Measurements from ENCODE around the gene SLC15A4. TPM values are rescaled to one million over a fixed set of nuclear protein-coding genes. Genes with fewer than 3 reads are reported as not detected.
A peak's percentile ranks its signal among the peaks of the same experiment; 100 is the strongest.

The SLC15A4 gene
- polyA plus RNA-seq, 2 donors: 7.3 to 9.4 TPM

GRCh38 chr12:128815779-128816642 lies 7.7 kb downstream of the SLC15A4 start:
- 80 to 91% methylated on average over 7 of the region's 7 CpGs for WGBS, 2 donors
- Histone ChIP-seq H3K4me3 (ENCODE audit: low read depth in 1 of 2, low read length in 2 of 2) (no peak overlapping the region), H3K27me3 (ENCODE audit: control insufficient read depth in 1 of 2, insufficient read depth in 2 of 2, low read length in 2 of 2) (no peaks in the 10 kb centered on the region), H3K27ac (ENCODE audit: low read depth in 2 of 2, low read length in 1 of 2) (no peak overlapping the region), H3K9me3 (ENCODE audit: control insufficient read depth in 2 of 2, insufficient read depth in 1 of 2, low read depth in 1 of 2, low read length in 1 of 2) (no peaks in the 10 kb centered on the region), H3K4me1 (ENCODE audit: control insufficient read depth in 2 of 2, insufficient read depth in 2 of 2, low read length in 1 of 2) (peaks cover 0 to 5% of the 10 kb centered on the region in 2 donors), H3K36me3 (ENCODE audit: control insufficient read depth in 2 of 2, insufficient read depth in 2 of 2, low read length in 1 of 2) (peaks cover 3% of the 10 kb centered on the region in 2 donors)

- Histone ChIP-seq H3K27me3 (ENCODE audit: control insufficient read depth in 1 of 2, insufficient read depth in 2 of 2, low read length in 2 of 2) (no peaks in the 10 kb centered on the region), H3K4me1 (ENCODE audit: control insufficient read depth in 2 of 2, insufficient read depth in 2 of 2, low read length in 1 of 2) (peaks cover 0 to 3% of the 10 kb centered on the region in 2 donors), H3K9me3 (ENCODE audit: control insufficient read depth in 2 of 2, insufficient read depth in 1 of 2, low read depth in 1 of 2, low read length in 1 of 2) (no peaks in the 10 kb centered on the region), H3K4me3 (ENCODE audit: low read depth in 1 of 2, low read length in 2 of 2) (no peak overlapping the region), H3K36me3 (ENCODE audit: control insufficient read depth in 2 of 2, insufficient read depth in 2 of 2, low read length in 1 of 2) (peaks cover 3 to 9% of the 10 kb centered on the region in 2 donors), H3K27ac (ENCODE audit: low read depth in 2 of 2, low read length in 1 of 2) (no peak overlapping the region)
- 92 to 94% methylated on average over 25 of the region's 25 CpGs for WGBS, 2 donors
Observed at GRCh38 chr12:128814411-128815261, 9.1 kb downstream of the SLC15A4 start.

GRCh38 chr12:128813883-128814282 lies 9.9 kb downstream of the SLC15A4 start:
- H3K36me3 ChIP-seq (ENCODE audit: control insufficient read depth in 2 of 2, insufficient read depth in 2 of 2, low read length in 1 of 2): peaks cover 3 to 9% of the 10 kb centered on the region in 2 donors
- H3K9me3 ChIP-seq (ENCODE audit: control insufficient read depth in 2 of 2, insufficient read depth in 1 of 2, low read depth in 1 of 2, low read length in 1 of 2): no peaks in the 10 kb centered on the region
- H3K4me3 ChIP-seq (ENCODE audit: low read depth in 1 of 2, low read length in 2 of 2): no peak overlapping the region
- no peaks in the 10 kb centered on the region for H3K27me3 ChIP-seq (ENCODE audit: control insufficient read depth in 1 of 2, insufficient read depth in 2 of 2, low read length in 2 of 2)
- no peak overlapping the region for H3K27ac ChIP-seq (ENCODE audit: low read depth in 2 of 2, low read length in 1 of 2)
- WGBS, 2 donors: 74 to 77% methylated on average over 10 of the region's 10 CpGs
- H3K4me1 ChIP-seq (ENCODE audit: control insufficient read depth in 2 of 2, insufficient read depth in 2 of 2, low read length in 1 of 2): peaks cover 0 to 3% of the 10 kb centered on the region in 2 donors

GRCh38 chr12:128813392-128813791 lies 10.4 kb downstream of the SLC15A4 start:
- 88 to 95% methylated on average over 10 of the region's 10 CpGs for WGBS, 2 donors
- no peaks in the 10 kb centered on the region for H3K9me3 ChIP-seq (ENCODE audit: control insufficient read depth in 2 of 2, insufficient read depth in 1 of 2, low read depth in 1 of 2, low read length in 1 of 2)
- no peaks in the 10 kb centered on the region for H3K27me3 ChIP-seq (ENCODE audit: control insufficient read depth in 1 of 2, insufficient read depth in 2 of 2, low read length in 2 of 2)
- no peak overlapping the region for H3K4me3 ChIP-seq (ENCODE audit: low read depth in 1 of 2, low read length in 2 of 2)
- H3K4me1 ChIP-seq (ENCODE audit: control insufficient read depth in 2 of 2, insufficient read depth in 2 of 2, low read length in 1 of 2): peaks cover 0 to 3% of the 10 kb centered on the region in 2 donors
- H3K27ac ChIP-seq (ENCODE audit: low read depth in 2 of 2, low read length in 1 of 2): no peak overlapping the region
- H3K36me3 ChIP-seq (ENCODE audit: control insufficient read depth in 2 of 2, insufficient read depth in 2 of 2, low read length in 1 of 2): peaks cover 6 to 9% of the 10 kb centered on the region in 2 donors

- H3K36me3 ChIP-seq (ENCODE audit: control insufficient read depth in 2 of 2, insufficient read depth in 2 of 2, low read length in 1 of 2): peaks cover 11 to 12% of the 10 kb centered on the region in 2 donors
- 85% methylated on average over 9 of the region's 9 CpGs for WGBS, 2 donors
- no peaks in the 10 kb centered on the region for H3K27me3 ChIP-seq (ENCODE audit: control insufficient read depth in 1 of 2, insufficient read depth in 2 of 2, low read length in 2 of 2)
- H3K9me3 ChIP-seq (ENCODE audit: control insufficient read depth in 2 of 2, insufficient read depth in 1 of 2, low read depth in 1 of 2, low read length in 1 of 2): no peaks in the 10 kb centered on the region
- H3K4me3 ChIP-seq (ENCODE audit: low read depth in 1 of 2, low read length in 2 of 2): no peak overlapping the region
- H3K27ac ChIP-seq (ENCODE audit: low read depth in 2 of 2, low read length in 1 of 2): no peak overlapping the region
- H3K4me1 ChIP-seq (ENCODE audit: control insufficient read depth in 2 of 2, insufficient read depth in 2 of 2, low read length in 1 of 2): peaks cover 0 to 3% of the 10 kb centered on the region in 2 donors
Observed at GRCh38 chr12:128811806-128812205, 12.0 kb downstream of the SLC15A4 start.

- Histone ChIP-seq H3K27me3 (ENCODE audit: control insufficient read depth in 1 of 2, insufficient read depth in 2 of 2, low read length in 2 of 2) (no peaks in the 10 kb centered on the region), H3K4me3 (ENCODE audit: low read depth in 1 of 2, low read length in 2 of 2) (no peak overlapping the region), H3K36me3 (ENCODE audit: control insufficient read depth in 2 of 2, insufficient read depth in 2 of 2, low read length in 1 of 2) (peaks cover 11 to 12% of the 10 kb centered on the region in 2 donors), H3K9me3 (ENCODE audit: control insufficient read depth in 2 of 2, insufficient read depth in 1 of 2, low read depth in 1 of 2, low read length in 1 of 2) (no peaks in the 10 kb centered on the region), H3K27ac (ENCODE audit: low read depth in 2 of 2, low read length in 1 of 2) (peak overlapping the region in 1 of 2 donors; percentile 55), H3K4me1 (ENCODE audit: control insufficient read depth in 2 of 2, insufficient read depth in 2 of 2, low read length in 1 of 2) (peaks cover 0 to 3% of the 10 kb centered on the region in 2 donors)
- WGBS, 2 donors: 58 to 66% methylated on average over 14 of the region's 14 CpGs
Observed at GRCh38 chr12:128810182-128811127, 13.3 kb downstream of the SLC15A4 start.

- H3K36me3 ChIP-seq (ENCODE audit: control insufficient read depth in 2 of 2, insufficient read depth in 2 of 2, low read length in 1 of 2): peaks cover 11 to 12% of the 10 kb centered on the region in 2 donors
- WGBS, 2 donors: 89 to 92% methylated on average over 12 of the region's 12 CpGs
Observed at GRCh38 chr12:128808651-128809050, 15.1 kb downstream of the SLC15A4 start.

GRCh38 chr12:128807161-128807724 lies 16.5 kb downstream of the SLC15A4 start:
- Histone ChIP-seq H3K4me1 (ENCODE audit: control insufficient read depth in 2 of 2, insufficient read depth in 2 of 2, low read length in 1 of 2) (peaks cover 0 to 3% of the 10 kb centered on the region in 2 donors), H3K4me3 (ENCODE audit: low read depth in 1 of 2, low read length in 2 of 2) (no peak overlapping the region), H3K27ac (ENCODE audit: low read depth in 2 of 2, low read length in 1 of 2) (no peak overlapping the region), H3K9me3 (ENCODE audit: control insufficient read depth in 2 of 2, insufficient read depth in 1 of 2, low read depth in 1 of 2, low read length in 1 of 2) (no peaks in the 10 kb centered on the region), H3K27me3 (ENCODE audit: control insufficient read depth in 1 of 2, insufficient read depth in 2 of 2, low read length in 2 of 2) (no peaks in the 10 kb centered on the region), H3K36me3 (ENCODE audit: control insufficient read depth in 2 of 2, insufficient read depth in 2 of 2, low read length in 1 of 2) (peaks cover 8 to 9% of the 10 kb centered on the region in 2 donors)
- 92 to 93% methylated on average over 14 of the region's 14 CpGs for WGBS, 2 donors

More at GRCh38 chr12:128808651-128809050, 15.1 kb downstream of the SLC15A4 start:
- Histone ChIP-seq H3K4me3 (ENCODE audit: low read depth in 1 of 2, low read length in 2 of 2) (no peak overlapping the region), H3K27me3 (ENCODE audit: control insufficient read depth in 1 of 2, insufficient read depth in 2 of 2, low read length in 2 of 2) (no peaks in the 10 kb centered on the region), H3K4me1 (ENCODE audit: control insufficient read depth in 2 of 2, insufficient read depth in 2 of 2, low read length in 1 of 2) (peaks cover 0 to 3% of the 10 kb centered on the region in 2 donors), H3K27ac (ENCODE audit: low read depth in 2 of 2, low read length in 1 of 2) (no peak overlapping the region), H3K9me3 (ENCODE audit: control insufficient read depth in 2 of 2, insufficient read depth in 1 of 2, low read depth in 1 of 2, low read length in 1 of 2) (no peaks in the 10 kb centered on the region)
